HCT116 (cell line): ENCODE results near the gene UPK2. TPM values are rescaled to one million over a fixed set of nuclear protein-coding genes. Genes with fewer than 3 reads are reported as not detected.

Experiments used
- ATAC-seq: fragments of 200-7000 bp; cut with Tn5 transposase; 2 replicates; pipeline ENCODE4 v1.9.1; 2020; ENCODE audit warnings: mild to moderate bottlenecking, moderate library complexity
- BruUV-seq: library from RNA; stranded (reverse); fragments of 400-500 nt; replicated peaks from 2 replicates; lab custom pipeline; 2021; lab: Mats Ljungman, UMichigan
- CTCF ChIA-PET: fragments of 300-600 bp; sonication (Branson Sonifier 250); formaldehyde crosslinking; loops from one replicate; lab custom pipeline; 2021; ENCODE audit warnings: antibody characterized with exemption; lab: Charles Lee
- POLR2A ChIA-PET: fragments of 300-600, 350-600 bp; sonication (Branson Sonifier 250); formaldehyde crosslinking; loops from one replicate; lab custom pipeline; 2021; ENCODE audit warnings: antibody characterized with exemption; lab: Charles Lee
- RAD21 ChIA-PET, 2 experiments: fragments of 300-600 bp; sonication (Branson Sonifier 250); formaldehyde crosslinking; loops; one replicate each; lab custom pipeline; 2023; ENCODE audit warnings: low total read pairs in 2 of 2; ENCODE audit not compliant: uncharacterized antibody in 2 of 2, unreplicated experiment in 2 of 2, low non-redundant PET in 1 of 2; lab: Charles Lee
- DNase-seq: peaks from one replicate; pipeline ENCODE4 v3.0.0-alpha.2; 2010; ENCODE audit warnings: low read depth, low spot score
- H2AFZ ChIP-seq: fragments of 200-600 bp; shearing (Covaris generic), sonication (generic); 2 replicates; pipeline ENCODE4 v1.6.1; 2017; ENCODE audit warnings: low read depth, mixed run types, mixed read lengths, antibody characterized with exemption, low read length; ENCODE audit not compliant: poor library complexity, severe bottlenecking
- H3K27ac ChIP-seq: 2 replicates; pipeline ENCODE4 v1.5.1; 2012; ENCODE audit warnings: low read depth, low read length
- H3K27me3 ChIP-seq: fragments of 200-600 bp; sonication (generic); 2 replicates; pipeline ENCODE4 v1.6.1; 2016; ENCODE audit warnings: mixed run types, low read length, mixed read lengths; ENCODE audit not compliant: insufficient read depth
- H3K36me3 ChIP-seq, 2 experiments: fragments of 200-500 bp in 1 of 2; fragments of 200-600 bp in 1 of 2; sonication (Bioruptor generic) in 1 of 2; sonication (generic) in 1 of 2; 2 replicates each; pipeline versions ENCODE4 v1.5.1 to v1.6.1; 2014 to 2016; ENCODE audit warnings: low read length in 2 of 2, inconsistent platforms in 1 of 2, mixed read lengths in 1 of 2, mixed run types in 1 of 2; ENCODE audit not compliant: insufficient read depth in 2 of 2, control insufficient read depth in 1 of 2
- H3K4me1 ChIP-seq, 2 experiments: fragments of 200-600 bp in 1 of 2; sonication (generic) in 1 of 2; 2 replicates each; pipeline versions ENCODE4 v1.5.1 to v1.6.1; 2012 to 2017; ENCODE audit warnings: low read length in 2 of 2, inconsistent platforms in 1 of 2, mild to moderate bottlenecking in 1 of 2, mixed read lengths in 1 of 2, mixed run types in 1 of 2, moderate library complexity in 1 of 2; ENCODE audit not compliant: insufficient read depth in 2 of 2, control insufficient read depth in 1 of 2
- H3K4me2 ChIP-seq: fragments of 200-600 bp; sonication (generic); 2 replicates; pipeline ENCODE4 v1.6.1; 2017; ENCODE audit warnings: mixed run types, low read length, mixed read lengths
- H3K4me3 ChIP-seq, 2 experiments: fragments of 200-600 bp in 1 of 2; sonication (generic) in 1 of 2; replicated peaks in 1 of 2; 2 replicates each; pipeline ENCODE4 v1.5.1; 2011 to 2016; ENCODE audit warnings: low read length in 2 of 2, control low read depth in 1 of 2, low read depth in 1 of 2, mild to moderate bottlenecking in 1 of 2, mixed read lengths in 1 of 2, mixed run types in 1 of 2
- H3K79me2 ChIP-seq: fragments of 200-600 bp; sonication (generic); 2 replicates; pipeline ENCODE4 v1.6.1; 2017; ENCODE audit warnings: mild to moderate bottlenecking, mixed run types, low read length, moderate library complexity, mixed read lengths; ENCODE audit not compliant: insufficient read depth
- H3K9ac ChIP-seq: fragments of 200-600 bp; sonication (generic); 2 replicates; pipeline ENCODE4 v1.6.1; 2016; ENCODE audit warnings: low read length, mixed read lengths
- H3K9me2 ChIP-seq: fragments of 200-600 bp; sonication (generic), shearing (Covaris generic); 2 replicates; pipeline ENCODE4 v1.6.1; 2017; ENCODE audit warnings: mixed run types, mild to moderate bottlenecking, moderate library complexity; ENCODE audit not compliant: insufficient read depth
- H3K9me3 ChIP-seq, 2 experiments: fragments of 200-500 bp in 1 of 2; fragments of 200-600 bp in 1 of 2; sonication (Bioruptor generic) in 1 of 2; sonication (generic) in 1 of 2; 2 replicates each; pipeline ENCODE4 v1.6.1; 2014 to 2017; ENCODE audit warnings: low read length in 2 of 2, mixed read lengths in 2 of 2, inconsistent platforms in 1 of 2, low read depth in 1 of 2, mild to moderate bottlenecking in 1 of 2, mixed run types in 1 of 2, moderate library complexity in 1 of 2; ENCODE audit not compliant: control insufficient read depth in 1 of 2, insufficient read depth in 1 of 2
- H4K20me1 ChIP-seq: fragments of 200-600 bp; sonication (generic), shearing (Covaris generic); 2 replicates; pipeline ENCODE4 v1.6.1; 2017; ENCODE audit warnings: mixed run types, mild to moderate bottlenecking, moderate library complexity; ENCODE audit not compliant: insufficient read depth
- ATF3 ChIP-seq: IDR thresholded peaks from 2 replicates; pipeline ENCODE4 v1.6.1; 2012
- CBX3 ChIP-seq: IDR thresholded peaks from 2 replicates; pipeline ENCODE4 v1.6.1; 2012; ENCODE audit warnings: low read depth
- CTCF ChIP-seq, 3 experiments: fragments of 200-600 bp in 1 of 3; sonication (generic) in 1 of 3; IDR thresholded peaks in 2 of 3; conservative IDR thresholded peaks in 1 of 3; 2 replicates each; pipeline ENCODE4 v1.5.1; 2012 to 2017; ENCODE audit warnings: low read depth in 2 of 3, low read length in 2 of 3, antibody characterized with exemption in 1 of 3, borderline replicate concordance in 1 of 3, control low read depth in 1 of 3, mild to moderate bottlenecking in 1 of 3, mixed read lengths in 1 of 3, mixed run types in 1 of 3, moderate library complexity in 1 of 3; ENCODE audit not compliant: insufficient read depth in 1 of 3
- EGR1 ChIP-seq: IDR thresholded peaks from 2 replicates; pipeline ENCODE4 v1.6.1; 2012; ENCODE audit warnings: low read depth
- ELF1 ChIP-seq: IDR thresholded peaks from 2 replicates; pipeline ENCODE4 v1.6.1; 2012; ENCODE audit warnings: low read depth, borderline replicate concordance
- EZH2 ChIP-seq: fragments of 200-600 bp; sonication (generic); IDR thresholded peaks from 2 replicates; pipeline ENCODE4 v1.6.1; 2017; ENCODE audit warnings: antibody characterized with exemption, mixed run types
- JUND ChIP-seq: IDR thresholded peaks from 2 replicates; pipeline ENCODE4 v1.6.1; 2012
- RAD21 ChIP-seq: IDR thresholded peaks from 2 replicates; pipeline ENCODE4 v1.6.1; 2012; ENCODE audit warnings: low read depth, mild to moderate bottlenecking
- SIN3A ChIP-seq: IDR thresholded peaks from 2 replicates; pipeline ENCODE4 v1.6.1; 2012; ENCODE audit warnings: low read depth
- SP1 ChIP-seq: IDR thresholded peaks from 2 replicates; pipeline ENCODE4 v1.6.1; 2012; ENCODE audit warnings: low read depth
- SRF ChIP-seq: IDR thresholded peaks from 2 replicates; pipeline ENCODE4 v1.6.1; 2012; ENCODE audit warnings: low read depth
- TCF7L2 ChIP-seq: IDR thresholded peaks from 2 replicates; pipeline ENCODE4 v1.7.0; 2011; ENCODE audit warnings: borderline replicate concordance, inconsistent platforms; ENCODE audit not compliant: insufficient read depth, insufficient read length; ENCODE audit errors: extremely low read depth
- intact Hi-C: fragments of 100-400 bp; cut with micrococcal nuclease; formaldehyde crosslinking; loops from 2 replicates; pipeline ENCODE4 v1.10.0; 2022
- total RNA-seq: library from RNA; stranded (reverse); gene quantifications from one replicate; pipeline ENCODE4 v1.2.1, GENCODE V29; 2021; ENCODE audit not compliant: unreplicated experiment

The UPK2 gene
- total RNA-seq, 1 experiment from 2014 or later = 0.42 TPM

GRCh38 chr11:118916842-118917388 lies 39.2 kb upstream of the UPK2 start (continued):
- TF ChIP-seq CTCF (IDR thresholded peaks at IDR 0.05 in 2 of 3, conservative IDR thresholded peaks at IDR 0.05 in 1 of 3; ENCODE audit: borderline replicate concordance in 1 of 3, insufficient read depth in 1 of 3, low read depth in 2 of 3, low read length in 2 of 3) = no peak
- TF ChIP-seq JUND = no peak
- TF ChIP-seq SP1 = no peak
- TF ChIP-seq EZH2 = no peak
- TF ChIP-seq ELF1 = no peak

DNA sequence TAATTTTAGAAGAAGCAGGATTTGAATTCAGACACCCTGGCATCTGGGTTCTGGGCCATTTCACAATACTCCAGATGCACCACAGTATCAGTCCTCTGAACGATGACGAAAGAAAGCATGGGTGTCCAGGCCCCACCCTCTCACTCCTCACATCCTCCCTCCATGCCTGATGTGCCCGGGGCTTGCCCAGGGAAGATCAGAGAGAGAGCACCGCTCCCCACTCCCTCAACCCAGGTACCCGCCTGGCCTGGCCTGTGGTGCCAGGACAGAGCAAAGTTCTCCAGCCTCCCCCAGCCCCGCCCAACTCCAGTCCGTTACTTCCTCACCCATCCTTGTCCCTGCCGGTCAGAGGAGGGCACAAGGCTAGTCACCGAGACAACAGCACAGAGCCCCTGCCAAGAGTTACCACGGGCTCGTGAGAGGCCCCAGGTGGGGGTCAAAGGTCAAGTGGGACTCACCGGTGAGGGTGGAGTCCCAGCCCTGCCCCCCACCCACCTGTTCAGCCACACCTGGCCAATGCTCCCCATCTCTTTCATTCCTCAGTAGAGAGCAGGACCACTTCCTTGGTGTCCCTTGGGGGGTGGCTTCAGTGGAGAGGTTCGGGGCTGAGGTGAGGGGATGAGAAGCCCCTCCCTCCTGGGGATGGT lies 38.5 kb upstream of the UPK2 start:
- Histone ChIP-seq H3K27me3 (no peaks in the 10 kb centered on the region), H3K4me2 (peak overlapping the region; percentile 100), H3K9ac (peak overlapping the region; percentile 91), H3K36me3 (peaks cover 0 to 8% of the 10 kb centered on the region in 2 experiments; a peak in 1 of 4 replicates), H3K9me3 (no peaks in the 10 kb centered on the region), H3K4me3 (peak overlapping the region; percentile 31 to 57), H3K9me2 (no peaks in the 10 kb centered on the region), H4K20me1 (no peaks in the 10 kb centered on the region), H3K4me1 (peaks cover 94 to 99% of the 10 kb centered on the region in 2 experiments), H3K27ac (peak overlapping the region; percentile 100), H2AFZ (no peak overlapping the region), H3K79me2 (peaks cover 95% of the 10 kb centered on the region)
- BruUV-seq = no TSS peak
- DNase-seq (no peak), ATAC-seq (peak; percentile 8)
- CTCF ChIA-PET = interaction anchor here (1.3 kb wide), 1 partner anchor 11 kb away, joined by 6 read pairs; no protein-coding TSS in a partner anchor
- POLR2A ChIA-PET = interaction anchor here (1.3 kb wide), 1 partner anchor 11 kb away, joined by 6 read pairs; no protein-coding TSS in a partner anchor
- intact Hi-C loops = no loop called here
- no peak for TF ChIP-seq CBX3
- no peak for TF ChIP-seq JUND
- no peak for TF ChIP-seq EGR1
- peak; percentile 81 for TF ChIP-seq TCF7L2
- TF ChIP-seq RAD21 = no peak
- TF ChIP-seq SIN3A = no peak
- no peak for TF ChIP-seq SRF
- TF ChIP-seq ATF3 = no peak
- RAD21 ChIA-PET = interaction anchor here in 1 of 2 experiments (1.4 kb wide), 1 partner anchor 10 kb away, joined by 3 read pairs; no protein-coding TSS in a partner anchor
